ENCODE measurements around the gene PSMA5. TPM values are rescaled to one million over a fixed set of nuclear protein-coding genes. Genes with fewer than 3 reads are reported as not detected.

PSMA5 gene
- total and polyA plus RNA-seq, 2 of the 13 experiments (the other 11 are each of a cell fraction or from before 2014, with no cell fraction given) = 140 to 169 TPM

DNA sequence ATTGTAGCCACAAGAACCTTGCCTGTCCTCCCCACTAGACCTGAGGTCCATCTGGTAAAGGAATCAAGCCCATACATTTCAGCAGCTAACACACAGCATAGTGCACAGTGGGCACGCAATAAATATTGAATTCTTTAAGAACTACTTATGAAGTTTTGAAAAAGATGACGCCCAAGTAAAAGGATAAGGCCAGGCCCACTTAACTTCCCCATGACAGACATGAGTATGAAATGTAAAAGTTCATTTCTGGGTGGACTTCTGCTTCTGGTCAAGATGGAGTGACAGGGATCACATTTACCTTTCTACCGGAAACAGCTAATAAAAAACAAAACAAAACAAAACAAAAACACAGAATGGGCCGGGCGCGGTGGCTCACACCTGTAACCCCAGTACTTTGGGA lies 54.0 kb downstream of the PSMA5 start:
- H3K4me3 ChIP-seq (replicated peaks in 1 of 3; ENCODE audit: insufficient read depth in 1 of 3, low read depth in 2 of 3, low read length in 3 of 3) = no peak overlapping the region
- H3K27me3 ChIP-seq (ENCODE audit: control insufficient read depth in 1 of 2, insufficient read depth in 2 of 2, low read length in 2 of 2) = no peaks in the 10 kb centered on the region
- H3K9ac ChIP-seq (ENCODE audit: insufficient read depth, low read depth, low read length) = no peak overlapping the region
- no TSS peak for BruUV-seq (replicated peaks)
- H3K4me2 ChIP-seq (ENCODE audit: low read depth, low read length) = peak overlapping the region; percentile 62; the same call in 1 of the 2 replicates
- no peak for ATAC-seq
- in situ Hi-C loops (cut with HindIII; ENCODE audit: extremely low pct_ligation_motif_present, low pct_unique_long_range_greater_than_20kb) (no loop called here), intact Hi-C loops (cut with micrococcal nuclease; ENCODE audit: unreplicated experiment) (no loop called here)
- H3K27ac ChIP-seq (ENCODE audit: extremely low read length, insufficient read depth, low read length) = peak overlapping the region; percentile 54
- FAIRE-seq = no peak
- WGBS (ENCODE audit: low lambda C conversion rate) = 79% methylated on average over 6 of the region's 6 CpGs
- ChIA-PET CTCF (ENCODE audit: low intra/inter-chr PET ratio, low total read pairs) (no interaction called here), POLR2A (no interaction called here)
- no peak for DNase-seq (ENCODE audit: low spot score)
- peaks cover 52% of the 10 kb centered on the region for H3K4me1 ChIP-seq (ENCODE audit: insufficient read depth, low read length)
- 0 out of 2 replicates have a peak, but pooled peaks cover 3% of the 10 kb centered on the region for H4K20me1 ChIP-seq (ENCODE audit: insufficient read depth, low read length)
- peaks cover 0 to 13% of the 10 kb centered on the region in 2 experiments; a peak in 2 of 5 replicates for H3K36me3 ChIP-seq (replicated peaks in 1 of 2; ENCODE audit: control insufficient read depth in 1 of 2, insufficient read depth in 2 of 2, low read length in 2 of 2)
- H3K79me2 ChIP-seq (ENCODE audit: insufficient read depth, low read length) = peaks cover 78% of the 10 kb centered on the region
- H2AFZ ChIP-seq (ENCODE audit: low read length) = no peak overlapping the region
- H3K9me3 ChIP-seq (ENCODE audit: low read length) = no peaks in the 10 kb centered on the region
- TF ChIP-seq MATR3 (CRISPR knock-in tag; IDR thresholded peaks at IDR 0.05) (no peak), KLF9 (CRISPR knock-in tag; IDR thresholded peaks at IDR 0.05; ENCODE audit: low read depth) (no peak), DPF2 (CRISPR knock-in tag; IDR thresholded peaks at IDR 0.05; ENCODE audit: borderline replicate concordance, low read depth) (no peak), SOX13 (IDR thresholded peaks at IDR 0.05) (no peak), SOX13 (CRISPR knock-in tag; conservative IDR thresholded peaks at IDR 0.05 in 1 of 2, IDR thresholded peaks at IDR 0.05 in 1 of 2) (no peak), TBL1XR1 (IDR thresholded peaks at IDR 0.05; ENCODE audit: borderline replicate concordance, low read length, partially characterized antibody) (no peak), ZHX2 (IDR thresholded peaks at IDR 0.05; ENCODE audit: low read depth) (no peak), ZHX2 (CRISPR knock-in tag; IDR thresholded peaks at IDR 0.05; ENCODE audit: borderline replicate concordance) (no peak), TBX3 (IDR thresholded peaks at IDR 0.05; ENCODE audit: borderline replicate concordance) (no peak), ATM (IDR thresholded peaks at IDR 0.05; ENCODE audit: borderline replicate concordance) (no peak), PCBP1 (IDR thresholded peaks at IDR 0.05; ENCODE audit: borderline replicate concordance, low read depth, low read length) (no peak), POGZ (CRISPR knock-in tag; IDR thresholded peaks at IDR 0.05) (no peak), ZNF720 (CRISPR knock-in tag; IDR thresholded peaks at IDR 0.05) (no peak), FOXJ3 (CRISPR knock-in tag; IDR thresholded peaks at IDR 0.05; ENCODE audit: borderline replicate concordance) (no peak), ZNF660 (CRISPR knock-in tag; IDR thresholded peaks at IDR 0.05; ENCODE audit: borderline replicate concordance, low read depth) (no peak), ZNF878 (CRISPR knock-in tag; IDR thresholded peaks at IDR 0.05) (no peak), RBFOX2 (IDR thresholded peaks at IDR 0.05; ENCODE audit: low read depth, low read length) (no peak), SUZ12 (IDR thresholded peaks at IDR 0.05; ENCODE audit: low read depth, low read length) (no peak), IKZF4 (CRISPR knock-in tag; IDR thresholded peaks at IDR 0.05; ENCODE audit: borderline replicate concordance, low read depth, not compliant biosample characterization) (no peak)
- TF ChIP-seq, protein P1, sequence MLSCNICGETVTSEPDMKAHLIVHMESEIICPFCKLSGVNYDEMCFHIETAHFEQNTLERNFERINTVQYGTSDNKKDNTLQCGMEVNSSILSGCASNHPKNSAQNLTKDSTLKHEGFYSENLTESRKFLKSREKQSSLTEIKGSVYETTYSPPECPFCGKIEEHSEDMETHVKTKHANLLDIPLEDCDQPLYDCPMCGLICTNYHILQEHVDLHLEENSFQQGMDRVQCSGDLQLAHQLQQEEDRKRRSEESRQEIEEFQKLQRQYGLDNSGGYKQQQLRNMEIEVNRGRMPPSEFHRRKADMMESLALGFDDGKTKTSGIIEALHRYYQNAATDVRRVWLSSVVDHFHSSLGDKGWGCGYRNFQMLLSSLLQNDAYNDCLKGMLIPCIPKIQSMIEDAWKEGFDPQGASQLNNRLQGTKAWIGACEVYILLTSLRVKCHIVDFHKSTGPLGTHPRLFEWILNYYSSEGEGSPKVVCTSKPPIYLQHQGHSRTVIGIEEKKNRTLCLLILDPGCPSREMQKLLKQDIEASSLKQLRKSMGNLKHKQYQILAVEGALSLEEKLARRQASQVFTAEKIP (CRISPR knock-in tag; IDR thresholded peaks at IDR 0.05; ENCODE audit: borderline replicate concordance) = no peak
